Activated CD8-positive, alpha-beta memory T cell treated with anti-CD3 and anti-CD28 coated beads, Interleukin-2, amount 10 ng/mL, durations not matched to agents 7 days and 5 days (primary cell): Measurements from ENCODE around the gene SBNO2. TPM values are rescaled to one million over a fixed set of nuclear protein-coding genes. Genes with fewer than 3 reads are reported as not detected.

Experiments used
- ATAC-seq: fragments of 150-1000 bp; cut with Tn5 transposase; one replicate; pipeline ENCODE4 v1.10.0; 2021; ENCODE audit warnings: moderate library complexity
- CTCF ChIA-PET: fragments of 350-600 bp; sonication (Branson Sonifier 250); formaldehyde crosslinking; loops from one replicate; lab custom pipeline; 2021; ENCODE audit warnings: antibody characterized with exemption; lab: Charles Lee
- DNase-seq: peaks from one replicate; pipeline ENCODE4 v3.0.0-alpha.2; 2020
- H3K27ac Mint-ChIP-seq: one replicate; pipeline ENCODE4 v1.8.0; 2021; ENCODE audit warnings: mild to moderate bottlenecking, mixed read lengths
- H3K27me3 Mint-ChIP-seq: one replicate; pipeline ENCODE4 v1.8.0; 2021; ENCODE audit warnings: mixed read lengths
- H3K36me3 Mint-ChIP-seq: one replicate; pipeline ENCODE4 v1.8.0; 2021; ENCODE audit warnings: mild to moderate bottlenecking, mixed read lengths
- H3K4me1 Mint-ChIP-seq: one replicate; pipeline ENCODE4 v1.8.0; 2021; ENCODE audit warnings: mixed read lengths
- H3K4me3 Mint-ChIP-seq: one replicate; pipeline ENCODE4 v1.8.0; 2021; ENCODE audit warnings: mild to moderate bottlenecking, moderate library complexity, mixed read lengths
- H3K9me3 Mint-ChIP-seq: one replicate; pipeline ENCODE4 v1.8.0; 2022; ENCODE audit warnings: low read depth, mixed read lengths
- total RNA-seq, 2 experiments: library from RNA; stranded (reverse); gene quantifications; one replicate each; pipeline ENCODE4 v1.2.3, GENCODE V29; 2021

The SBNO2 gene
- total RNA-seq, 2 experiments from 2014 or later = 50.6 to 74.7 TPM

DNA sequence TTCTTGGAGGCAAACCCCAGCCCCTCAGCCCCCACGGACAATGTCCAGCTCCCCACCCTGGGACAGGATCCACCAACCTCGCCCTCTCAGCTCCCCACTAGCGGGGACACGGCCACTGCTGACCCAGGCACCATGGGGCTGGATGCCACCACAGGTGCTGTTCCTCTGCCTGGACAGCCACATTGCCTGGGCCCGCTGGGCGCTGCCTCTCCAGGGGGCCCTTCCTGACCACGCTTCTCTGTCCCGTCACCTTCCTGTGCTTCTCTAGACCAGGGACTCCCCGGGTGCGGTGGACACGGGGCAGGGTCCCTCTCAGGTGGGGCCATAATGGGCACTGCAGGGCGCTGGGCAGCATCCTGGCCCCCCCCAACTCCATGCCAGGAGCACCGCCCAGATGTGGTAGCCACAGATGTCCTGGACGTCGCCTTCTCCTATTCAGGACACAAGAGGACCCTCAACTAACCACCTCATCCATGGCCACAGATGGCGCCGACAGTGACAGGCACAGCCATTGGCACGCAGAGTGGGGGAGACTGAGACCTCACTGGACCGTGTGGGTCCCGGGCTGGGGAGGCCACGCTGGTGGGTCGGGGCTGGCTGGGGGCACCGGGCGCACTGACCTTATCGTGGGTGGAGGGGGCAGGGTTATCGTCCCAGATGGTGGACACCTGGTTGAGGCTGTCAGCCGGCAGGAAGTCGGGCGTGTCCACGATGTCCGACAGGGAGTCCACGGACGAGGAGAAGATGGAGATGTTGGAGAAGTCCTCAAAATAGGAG is 46.9 kb downstream of the SBNO2 start:
- no peaks in the 10 kb centered on the region for H3K9me3 Mint-ChIP-seq
- no peak for ATAC-seq
- no peaks in the 10 kb centered on the region for H3K27me3 Mint-ChIP-seq
- H3K4me1 Mint-ChIP-seq = peaks cover 23% of the 10 kb centered on the region
- H3K27ac Mint-ChIP-seq = no peak overlapping the region
- H3K4me3 Mint-ChIP-seq = no peak overlapping the region
- CTCF ChIA-PET = no interaction called here
- no peak for DNase-seq
- H3K36me3 Mint-ChIP-seq = peaks cover 20% of the 10 kb centered on the region

DNA sequence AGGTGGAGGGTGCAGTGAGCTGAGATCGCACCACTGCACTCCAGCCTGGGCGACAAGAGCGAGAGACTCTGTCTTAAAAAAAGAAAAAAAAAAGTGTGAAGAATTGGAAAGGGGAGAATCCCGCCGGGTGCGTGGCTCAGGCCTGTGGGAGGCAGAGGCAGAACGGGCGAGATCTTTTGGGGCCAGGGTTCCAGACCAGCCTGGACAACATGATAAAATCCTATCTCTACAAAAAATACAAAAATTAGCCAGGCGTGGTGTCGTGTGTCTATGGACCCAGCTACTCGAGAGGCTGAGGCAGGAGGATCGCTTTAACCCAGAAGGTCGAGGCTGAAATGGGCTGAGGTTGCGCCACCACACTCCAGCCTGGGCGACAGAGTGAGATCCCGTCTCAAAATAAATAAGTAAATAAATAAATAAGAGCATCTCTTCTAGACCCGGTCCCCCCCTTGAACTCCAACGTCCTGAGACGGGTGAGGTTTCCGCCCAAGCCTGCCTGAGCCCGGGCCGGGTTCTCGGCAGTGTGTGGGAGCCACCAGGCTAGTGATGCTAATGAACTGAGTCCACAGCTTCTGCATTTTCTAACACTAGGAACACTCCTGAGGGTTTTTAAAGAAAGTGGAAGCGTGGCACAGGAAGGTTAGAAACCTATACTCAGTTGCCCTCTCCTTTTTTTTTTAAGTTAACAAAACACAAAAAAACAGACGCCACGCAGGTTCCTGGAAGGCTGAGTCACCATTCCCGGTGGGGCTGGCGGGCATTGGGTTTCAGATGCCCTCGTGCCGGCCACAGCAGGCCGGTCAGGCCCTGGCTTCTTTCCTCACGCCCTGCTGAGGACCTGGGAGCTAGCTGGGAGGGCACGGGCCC is 48.2 kb downstream of the SBNO2 start:
- ATAC-seq (no peak), DNase-seq (no peak)
- no peak overlapping the region for H3K27ac Mint-ChIP-seq
- H3K4me3 Mint-ChIP-seq = no peak overlapping the region
- peaks cover 22% of the 10 kb centered on the region for H3K4me1 Mint-ChIP-seq
- peaks cover 29% of the 10 kb centered on the region for H3K36me3 Mint-ChIP-seq
- CTCF ChIA-PET = interaction anchor here (1.2 kb wide), 1 partner anchor 13 kb away, joined by 3 read pairs; no protein-coding TSS in a partner anchor
- no peaks in the 10 kb centered on the region for H3K9me3 Mint-ChIP-seq
- H3K27me3 Mint-ChIP-seq = no peaks in the 10 kb centered on the region

DNA sequence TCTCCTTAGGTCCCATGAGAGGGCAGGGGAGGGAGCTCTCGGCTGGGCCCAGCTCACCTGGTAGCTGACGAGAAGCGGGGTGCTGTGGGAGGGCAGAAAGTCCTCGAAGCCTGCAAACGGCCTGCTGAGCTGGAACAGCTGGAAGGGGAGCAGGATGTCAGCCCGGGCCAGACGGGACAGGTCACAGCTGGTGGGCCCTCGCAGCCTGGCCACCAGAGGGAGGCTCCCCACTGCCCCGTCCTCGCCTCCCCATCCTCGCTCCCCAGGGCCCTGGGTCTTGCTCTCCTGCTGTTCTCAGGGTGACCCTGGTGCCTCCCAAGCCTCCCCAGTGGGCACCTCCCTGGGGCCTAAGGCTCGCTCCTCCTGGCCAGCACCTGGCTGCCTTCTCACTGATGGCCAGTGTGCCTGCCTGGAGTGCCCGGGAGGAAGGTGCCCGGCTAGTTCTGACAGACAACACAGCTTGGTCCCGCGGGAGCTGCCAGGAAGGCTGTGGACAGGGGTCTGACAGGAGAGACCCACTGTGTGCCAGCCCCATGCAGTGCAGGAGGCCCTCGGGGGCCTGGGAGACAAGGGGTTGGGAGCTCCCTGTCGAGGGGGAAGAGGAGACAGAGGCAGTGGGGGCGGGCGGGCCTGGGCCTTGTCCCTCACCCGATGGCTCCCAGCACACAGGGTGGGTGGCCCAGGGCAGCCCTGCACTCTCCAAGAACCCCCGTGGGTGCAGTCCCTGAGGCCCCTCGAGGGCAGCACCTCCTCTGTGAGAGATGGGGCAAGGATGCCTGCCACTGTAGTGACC is 50.0 kb downstream of the SBNO2 start:
- Mint-ChIP-seq H3K4me3 (no peak overlapping the region), H3K27ac (no peak overlapping the region), H3K4me1 (peaks cover 8% of the 10 kb centered on the region), H3K9me3 (no peaks in the 10 kb centered on the region), H3K36me3 (peaks cover 35% of the 10 kb centered on the region), H3K27me3 (no peaks in the 10 kb centered on the region)
- ATAC-seq (no peak), DNase-seq (no peak)
- CTCF ChIA-PET = interaction anchor here (1.1 to 1.9 kb wide), 2 partner anchors 10 to 81 kb away, joined by 3 to 5 read pairs; no protein-coding TSS in a partner anchor

DNA sequence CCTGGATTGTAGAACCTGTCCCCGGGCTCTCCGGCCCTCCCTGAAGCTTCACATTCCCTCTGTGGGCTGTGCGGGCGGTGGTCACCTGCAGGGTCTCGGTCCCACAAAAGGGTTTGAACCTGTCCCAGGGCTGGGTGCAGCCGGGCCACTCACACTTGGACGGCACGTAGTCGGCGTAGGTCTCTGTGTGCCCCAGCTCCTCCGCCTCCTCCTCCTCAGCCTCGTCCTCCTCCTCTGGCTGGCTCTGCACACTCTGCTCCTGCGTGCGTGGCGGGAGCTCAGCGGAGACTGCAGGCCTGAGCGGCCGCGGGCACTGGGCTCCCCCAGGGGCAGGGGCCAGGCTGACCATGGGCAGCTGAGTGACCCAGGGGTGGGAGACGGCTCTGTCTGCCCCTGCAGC is 50.7 kb downstream of the SBNO2 start:
- H3K9me3 Mint-ChIP-seq = no peaks in the 10 kb centered on the region
- ATAC-seq (peak; percentile 11), DNase-seq (no peak)
- H3K36me3 Mint-ChIP-seq = peaks cover 39% of the 10 kb centered on the region
- CTCF ChIA-PET = interaction anchor here (1.1 to 1.9 kb wide), 2 partner anchors 10 to 81 kb away, joined by 3 to 5 read pairs; no protein-coding TSS in a partner anchor
- H3K27me3 Mint-ChIP-seq = no peaks in the 10 kb centered on the region
- H3K4me1 Mint-ChIP-seq = peaks cover 7% of the 10 kb centered on the region
- H3K4me3 Mint-ChIP-seq = no peak overlapping the region
- H3K27ac Mint-ChIP-seq = no peak overlapping the region

DNA sequence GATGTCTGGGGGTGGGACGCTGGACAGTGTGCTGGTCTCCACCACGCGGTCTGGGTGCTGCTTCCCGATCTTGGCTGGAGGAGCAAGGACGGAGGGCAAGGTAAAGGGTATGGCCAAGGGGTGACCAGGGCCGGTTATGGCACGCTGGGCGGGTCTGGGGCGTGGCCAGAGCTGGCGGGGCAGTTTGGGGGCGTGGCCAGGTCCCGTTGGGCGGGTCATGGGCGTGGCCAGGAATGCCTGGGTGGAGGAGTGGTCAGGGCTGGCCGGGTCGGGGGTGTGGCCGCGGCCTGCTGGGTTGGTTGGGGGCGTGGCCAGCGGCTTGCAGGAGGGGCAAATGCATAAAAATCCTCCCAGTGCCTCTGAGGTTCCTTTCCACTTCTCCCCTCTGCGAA is 51.1 kb downstream of the SBNO2 start:
- CTCF ChIA-PET = interaction anchor here (1.1 to 1.9 kb wide), 2 partner anchors 9 to 82 kb away, joined by 3 to 5 read pairs; no protein-coding TSS in a partner anchor
- Mint-ChIP-seq H3K36me3 (peaks cover 40% of the 10 kb centered on the region), H3K27me3 (no peaks in the 10 kb centered on the region), H3K9me3 (no peaks in the 10 kb centered on the region), H3K4me1 (peaks cover 7% of the 10 kb centered on the region), H3K4me3 (no peak overlapping the region), H3K27ac (no peak overlapping the region)
- ATAC-seq = peak; percentile 59
- peak; percentile 73 for DNase-seq

DNA sequence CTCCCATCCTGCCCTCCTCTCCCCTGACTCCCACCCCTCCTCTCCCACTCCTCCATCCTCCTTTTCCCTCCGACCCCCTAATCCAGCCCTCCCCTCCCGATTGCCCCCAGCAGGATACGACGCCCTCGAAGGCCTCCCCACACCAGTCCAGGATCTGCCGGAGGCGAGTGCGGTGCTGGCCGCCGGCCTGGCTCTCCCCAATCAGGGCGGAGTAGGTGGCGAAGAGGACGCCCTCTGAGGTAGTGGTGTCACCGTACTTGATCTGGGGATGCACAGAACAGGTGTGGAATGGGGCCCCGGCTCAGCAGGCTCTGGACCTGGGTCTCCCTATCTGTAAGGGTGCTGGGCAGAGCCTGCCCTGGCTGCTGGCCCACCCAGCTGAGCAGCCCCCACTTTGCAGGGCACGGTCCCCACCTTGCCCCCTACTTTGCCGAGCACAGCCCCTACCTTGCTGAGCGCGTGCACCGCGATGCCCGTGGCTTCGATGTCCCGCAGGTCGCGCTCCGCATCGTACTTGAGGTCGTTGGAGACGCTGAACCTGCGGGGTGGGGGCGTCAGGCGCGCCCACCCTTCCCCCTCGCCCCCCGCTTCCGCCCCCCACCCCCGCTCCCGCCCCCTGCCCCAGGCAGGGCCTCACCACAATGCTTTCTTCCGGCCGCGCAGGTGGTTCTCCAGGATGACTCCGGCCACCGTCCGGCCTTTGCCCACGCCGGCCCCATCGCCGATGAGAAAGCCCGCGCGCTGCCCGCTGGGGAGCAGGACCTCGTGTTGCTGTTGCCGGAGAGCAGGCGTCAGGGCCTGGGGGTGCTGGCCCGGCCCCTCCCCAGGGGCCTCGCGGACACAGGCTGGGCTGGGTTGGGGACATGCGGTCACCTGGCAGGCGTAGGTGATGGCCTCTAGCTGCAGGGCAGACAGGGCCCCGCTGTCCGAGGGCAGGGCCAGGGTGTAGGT is 51.8 kb downstream of the SBNO2 start:
- peaks cover 34% of the 10 kb centered on the region for H3K36me3 Mint-ChIP-seq
- CTCF ChIA-PET = no interaction called here

DNA sequence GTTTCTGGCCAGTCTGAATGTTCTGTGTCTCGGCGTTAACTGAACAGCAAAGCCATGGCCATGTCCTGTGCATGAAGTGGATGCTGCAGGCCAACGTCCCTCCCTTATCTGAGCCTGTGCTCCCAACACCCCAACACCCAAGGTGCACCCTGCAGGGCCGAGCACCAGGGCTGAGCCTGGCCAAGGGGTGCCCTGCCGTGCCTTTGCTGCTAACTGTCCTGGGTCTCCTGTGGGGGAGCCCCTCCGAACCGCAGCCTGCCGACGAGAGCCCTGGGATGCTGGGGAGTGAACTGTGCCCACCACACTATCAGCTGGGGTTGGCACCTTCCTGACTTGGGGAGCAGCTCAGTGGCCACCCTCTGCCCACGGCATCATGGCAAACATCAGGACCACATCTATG is 52.7 kb downstream of the SBNO2 start:
- Mint-ChIP-seq H3K4me3 (no peak overlapping the region), H3K9me3 (no peaks in the 10 kb centered on the region), H3K27me3 (no peaks in the 10 kb centered on the region), H3K27ac (no peak overlapping the region), H3K4me1 (peaks cover 2% of the 10 kb centered on the region), H3K36me3 (peaks cover 30% of the 10 kb centered on the region)
- ATAC-seq (no peak), DNase-seq (no peak)
- CTCF ChIA-PET = interaction anchor here (0.9 kb wide), 1 partner anchor 57 kb away, joined by 4 read pairs; no protein-coding TSS in a partner anchor

More for the DNA sequence above, 51.8 kb downstream of the SBNO2 start:
- no peak for ATAC-seq
- Mint-ChIP-seq H3K27me3 (no peaks in the 10 kb centered on the region), H3K4me3 (no peak overlapping the region), H3K27ac (no peak overlapping the region), H3K9me3 (no peaks in the 10 kb centered on the region), H3K4me1 (peaks cover 5% of the 10 kb centered on the region)
- DNase-seq = no peak

DNA sequence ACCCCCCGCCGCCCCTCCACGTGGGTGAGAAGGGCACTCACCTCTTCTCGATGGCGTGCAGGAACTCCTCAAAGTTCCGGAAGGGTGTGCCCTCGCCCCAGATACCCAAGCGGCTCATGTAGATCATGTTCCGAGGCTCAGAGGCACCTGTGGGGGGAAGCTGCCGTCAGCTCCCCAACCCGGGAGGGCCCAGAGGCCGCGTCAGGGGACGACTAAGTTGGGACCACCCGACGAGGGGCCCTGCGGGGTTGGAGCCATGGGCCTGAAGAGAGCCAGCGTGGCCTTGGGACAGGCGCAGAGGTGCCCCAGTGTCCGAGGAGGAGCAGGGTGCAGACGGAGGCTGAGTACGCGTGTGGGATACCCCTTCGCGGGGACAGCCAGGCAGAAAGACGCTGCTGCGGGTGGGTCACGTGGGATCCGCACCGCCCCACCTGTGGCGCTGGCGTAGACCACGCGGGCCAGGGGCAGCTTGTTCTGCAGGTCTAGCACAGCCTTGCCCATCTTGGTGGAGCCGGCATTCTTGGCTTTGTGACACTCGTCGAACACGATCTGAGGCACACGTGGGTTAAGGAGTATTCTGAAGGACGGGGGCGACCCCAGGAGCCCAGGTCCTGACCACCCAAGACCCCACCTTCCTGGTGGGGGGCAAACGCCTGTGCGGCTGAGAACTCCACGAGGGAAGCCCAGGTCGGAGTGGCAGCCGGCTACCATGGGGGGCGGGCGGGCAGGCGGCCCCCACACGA is 54.4 kb downstream of the SBNO2 start:
- DNase-seq = no peak
- no peaks in the 10 kb centered on the region for H3K4me1 Mint-ChIP-seq
- no peaks in the 10 kb centered on the region for H3K9me3 Mint-ChIP-seq
- no peak for ATAC-seq
- peaks cover 28% of the 10 kb centered on the region for H3K36me3 Mint-ChIP-seq
- no peak overlapping the region for H3K4me3 Mint-ChIP-seq
- H3K27ac Mint-ChIP-seq = no peak overlapping the region
- no peaks in the 10 kb centered on the region for H3K27me3 Mint-ChIP-seq
- CTCF ChIA-PET = no interaction called here

DNA sequence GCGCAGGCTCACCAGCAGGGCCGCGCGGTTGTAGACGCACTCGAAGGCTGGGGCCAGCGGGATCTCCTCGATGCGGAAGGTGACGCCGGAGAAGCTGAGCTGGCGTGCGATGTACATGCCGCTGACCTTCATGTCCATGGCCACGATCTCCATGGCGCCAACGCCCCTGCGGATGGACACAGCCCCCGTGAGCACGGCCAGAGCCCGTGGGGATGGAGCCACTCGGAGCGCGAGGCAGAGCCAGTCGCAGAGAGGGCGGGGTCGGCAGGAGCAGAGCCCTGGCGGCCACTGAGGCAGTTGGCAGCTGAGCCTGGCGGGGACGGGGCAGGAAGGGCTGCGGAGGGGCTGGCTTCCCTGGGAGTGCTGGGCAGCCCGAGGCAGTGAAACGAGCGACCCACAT is 55.1 kb downstream of the SBNO2 start:
- H3K27me3 Mint-ChIP-seq = no peaks in the 10 kb centered on the region
- no peaks in the 10 kb centered on the region for H3K4me1 Mint-ChIP-seq
- no peak for DNase-seq
- H3K36me3 Mint-ChIP-seq = peaks cover 27% of the 10 kb centered on the region
- ATAC-seq = no peak
- H3K9me3 Mint-ChIP-seq = no peaks in the 10 kb centered on the region
- no peak overlapping the region for H3K4me3 Mint-ChIP-seq
- H3K27ac Mint-ChIP-seq = no peak overlapping the region
- CTCF ChIA-PET = no interaction called here

DNA sequence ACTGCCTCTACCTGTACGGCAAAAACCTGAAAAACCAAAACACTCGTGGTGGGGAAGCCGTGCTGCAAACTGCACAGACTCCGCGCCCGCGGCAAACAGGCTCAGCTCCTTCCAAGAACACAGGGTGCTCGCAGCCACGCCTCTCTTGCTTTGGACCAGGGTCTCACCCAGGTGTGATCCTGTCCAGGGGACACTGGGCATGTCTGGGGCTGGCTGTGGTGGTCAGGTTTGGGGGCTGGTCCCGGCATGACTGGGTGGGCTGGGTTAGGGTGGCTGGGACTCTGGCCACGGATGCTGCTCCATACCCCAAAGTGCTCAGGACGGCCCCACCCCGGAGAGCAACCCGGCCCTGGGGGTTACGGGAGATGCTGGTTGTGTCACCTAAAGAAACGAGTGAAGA is 56.4 kb downstream of the SBNO2 start:
- ATAC-seq (no peak), DNase-seq (no peak)
- Mint-ChIP-seq H3K27ac (no peak overlapping the region), H3K9me3 (no peaks in the 10 kb centered on the region), H3K4me1 (peaks cover 3% of the 10 kb centered on the region), H3K4me3 (no peak overlapping the region), H3K27me3 (no peaks in the 10 kb centered on the region), H3K36me3 (peaks cover 20% of the 10 kb centered on the region)
- CTCF ChIA-PET = interaction anchor here (1.3 kb wide), 1 partner anchor 77 kb away, joined by 3 read pairs; no protein-coding TSS in a partner anchor

DNA sequence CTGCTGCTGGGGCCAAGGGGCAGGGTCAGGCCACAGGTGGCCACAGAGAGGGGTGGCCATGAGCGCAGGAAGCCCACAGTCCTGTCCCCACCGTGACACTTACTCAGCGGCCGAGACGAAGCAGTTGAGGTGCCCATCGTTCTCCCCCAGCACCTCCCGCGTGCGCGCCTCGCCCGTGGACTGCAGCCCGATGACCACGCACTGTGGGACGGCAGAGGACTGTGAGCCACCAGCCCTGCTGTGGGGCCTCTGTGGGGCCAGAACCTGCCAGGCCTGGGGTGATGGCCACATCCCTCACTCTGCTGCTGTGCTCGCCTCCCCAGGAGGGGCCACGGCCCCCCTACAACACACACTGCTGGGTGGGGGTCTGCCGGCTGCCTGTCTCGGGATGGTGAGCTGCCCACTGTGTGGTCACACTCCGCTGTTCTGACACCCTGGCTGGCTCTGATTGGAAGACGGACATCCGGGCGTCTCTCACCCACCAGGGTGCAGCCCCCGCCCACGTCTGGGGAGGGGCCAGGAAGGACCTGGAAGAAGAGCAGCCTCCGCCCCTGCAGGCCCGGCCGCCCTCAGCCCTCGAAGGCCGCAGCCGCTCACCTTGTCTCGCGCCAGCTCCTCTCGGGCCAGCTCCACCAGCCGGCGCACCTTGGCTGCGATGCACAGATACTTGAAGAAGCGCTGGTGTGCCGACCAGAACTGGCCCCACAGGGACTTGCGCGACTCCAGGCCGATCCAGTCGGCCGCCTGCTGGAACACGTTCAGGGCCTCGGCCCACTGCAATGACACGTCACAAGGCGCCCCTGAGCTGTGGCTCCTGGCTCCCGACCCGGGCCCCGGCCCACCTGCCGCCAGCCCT is 57.1 kb downstream of the SBNO2 start:
- CTCF ChIA-PET = interaction anchor here (1.3 kb wide), 1 partner anchor 78 kb away, joined by 3 read pairs; no protein-coding TSS in a partner anchor

More for the DNA sequence above, 57.1 kb downstream of the SBNO2 start:
- no peaks in the 10 kb centered on the region for H3K27me3 Mint-ChIP-seq
- H3K4me3 Mint-ChIP-seq = no peak overlapping the region
- ATAC-seq = no peak
- H3K4me1 Mint-ChIP-seq = peaks cover 3% of the 10 kb centered on the region
- peaks cover 20% of the 10 kb centered on the region for H3K36me3 Mint-ChIP-seq
- no peak for DNase-seq
- H3K9me3 Mint-ChIP-seq = no peaks in the 10 kb centered on the region
- no peak overlapping the region for H3K27ac Mint-ChIP-seq
